IPS DF 19.7 (cell line): ENCODE data around the gene IGSF21.

ENCODE experiments used
- DNase-seq: peaks from one replicate; pipeline ENCODE4 v3.0.0-alpha.2; 2013; ENCODE audit warnings: low read depth, low spot score

IGSF21 gene

GRCh38 chr1:18094096-18094495 lies 13.5 kb upstream of the IGSF21 start:
- DNase-seq = no peak

GRCh38 chr1:18097206-18097605 lies 10.4 kb upstream of the IGSF21 start:
- no peak for DNase-seq

GRCh38 chr1:18099026-18099425 lies 8.6 kb upstream of the IGSF21 start:
- no peak for DNase-seq

DNA sequence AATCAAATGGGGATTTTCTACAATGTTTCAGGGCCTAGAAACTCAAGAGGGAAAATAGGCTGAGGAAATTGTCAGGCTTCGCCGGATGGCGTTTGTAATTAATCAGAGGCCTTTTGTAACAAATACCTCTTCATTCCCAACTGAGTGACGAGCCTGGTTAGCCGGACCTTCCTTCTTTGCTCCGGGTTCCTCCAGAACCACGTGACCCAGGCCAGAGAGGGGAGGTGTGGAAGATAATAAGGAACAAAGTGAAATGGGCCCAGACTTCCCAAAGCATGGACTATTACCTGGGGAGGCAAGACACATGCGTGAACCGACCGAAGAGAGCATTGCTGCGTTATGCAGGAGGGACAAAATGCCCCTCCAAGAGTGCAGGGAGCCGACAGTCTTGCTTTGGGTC lies 7.5 kb upstream of the IGSF21 start:
- no peak for DNase-seq

GRCh38 chr1:18100491-18101063 lies 7.0 kb upstream of the IGSF21 start:
- no peak for DNase-seq

DNA sequence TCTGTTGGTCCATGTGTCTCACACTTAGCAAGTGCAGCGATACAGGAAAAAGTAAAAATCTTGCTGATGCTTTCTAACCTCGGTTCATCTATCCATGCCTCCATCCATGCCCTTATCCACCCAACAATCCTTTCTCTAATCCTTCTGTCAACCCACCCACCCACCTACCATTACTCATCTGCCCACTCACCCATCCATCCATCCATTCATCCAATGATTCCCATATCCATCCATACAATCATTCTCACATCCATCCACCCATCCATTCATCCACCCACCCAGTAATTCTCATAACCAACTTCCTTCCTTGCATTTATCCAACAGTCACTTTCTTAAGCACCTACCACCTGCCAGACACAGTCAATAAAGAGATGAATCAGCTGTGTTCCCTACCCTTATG lies 6.1 kb upstream of the IGSF21 start:
- DNase-seq = no peak

- DNase-seq = no peak
Observed at GRCh38 chr1:18103788-18104421, 3.7 kb upstream of the IGSF21 start.

- no peak for DNase-seq
Observed at GRCh38 chr1:18104546-18105100, 3.0 kb upstream of the IGSF21 start.

- no peak for DNase-seq
Observed at GRCh38 chr1:18105196-18105595, 2.4 kb upstream of the IGSF21 start.

DNA sequence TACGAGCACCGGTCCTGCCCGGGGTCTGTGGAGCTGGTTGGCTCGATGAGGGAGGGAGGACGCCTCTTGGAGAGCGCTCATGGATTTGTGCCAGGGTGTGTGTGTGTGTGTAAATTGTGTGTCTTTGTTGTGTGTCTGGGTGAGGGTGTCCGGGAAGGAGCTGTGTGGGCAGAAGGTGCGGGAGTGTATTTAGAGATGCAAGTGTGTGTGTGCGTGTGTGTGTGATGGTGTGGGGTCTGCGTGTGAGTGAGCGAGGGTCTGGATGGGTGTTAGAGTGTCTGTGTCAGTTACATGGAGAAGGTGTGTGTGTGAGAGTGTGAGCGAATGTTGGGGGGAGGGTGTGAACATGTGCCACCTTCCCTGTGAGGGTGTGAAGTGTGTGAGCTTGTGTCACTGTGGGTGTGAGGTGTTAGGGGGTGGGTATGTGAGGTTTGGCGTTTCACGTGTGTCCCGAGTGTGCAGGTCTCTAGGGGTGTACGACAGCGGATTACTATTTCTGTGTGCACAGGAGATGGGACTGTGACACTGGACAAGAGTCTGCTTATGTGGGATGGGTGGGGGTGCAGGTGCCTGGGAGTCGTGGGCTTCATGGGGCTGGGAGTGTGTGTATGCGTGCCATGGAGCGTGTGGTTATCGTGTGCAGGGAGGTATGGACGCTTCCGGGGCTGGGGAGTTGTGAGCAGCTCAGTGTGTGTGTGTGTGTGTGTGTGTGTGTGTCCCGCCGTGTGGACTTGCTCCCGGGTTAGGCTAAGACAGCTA lies 880 bp downstream of the IGSF21 start:
- no peak for DNase-seq

GRCh38 chr1:18109058-18109755 lies 1.6 kb downstream of the IGSF21 start:
- no peak for DNase-seq

DNA sequence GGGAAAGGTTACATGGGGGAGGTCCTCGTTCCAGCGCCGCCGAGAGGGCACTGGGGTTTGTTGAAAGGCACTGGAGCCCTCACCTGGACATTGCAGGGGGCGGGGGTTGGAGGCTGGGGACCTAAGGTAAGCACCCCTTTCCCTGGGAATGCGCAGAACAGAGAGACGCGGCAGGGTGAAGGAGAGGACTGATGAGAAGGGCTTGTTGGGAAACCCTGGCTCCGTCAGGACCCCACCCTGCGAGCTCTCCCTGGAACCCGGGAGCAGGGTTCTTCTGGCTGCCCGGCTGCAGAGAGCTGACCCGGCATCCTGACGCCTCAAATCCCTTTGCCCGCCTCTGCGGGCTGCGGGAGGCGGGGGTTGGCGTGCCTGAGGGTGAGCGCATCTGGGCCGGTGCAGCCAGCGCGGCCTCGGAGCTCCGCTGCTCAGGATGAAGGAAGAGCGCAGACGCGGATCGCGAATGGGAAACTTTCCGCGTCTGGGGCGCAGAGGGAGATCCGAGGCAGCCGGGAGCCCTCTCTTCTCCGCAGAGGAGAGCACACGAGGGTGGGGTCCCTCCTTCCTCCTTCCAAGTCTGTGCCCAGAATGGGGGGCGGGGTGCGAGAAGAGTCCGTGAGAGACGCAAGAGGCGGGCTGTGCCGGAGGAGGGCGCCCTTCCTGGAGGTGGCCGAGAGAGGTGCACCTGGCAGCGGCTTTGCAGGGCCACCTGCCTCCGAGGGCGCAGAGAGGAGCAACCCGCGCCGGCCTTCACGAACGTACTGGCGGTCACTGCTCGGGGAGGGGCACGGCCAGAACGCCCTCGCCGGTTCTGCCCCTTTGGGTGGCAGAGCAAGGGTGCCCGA lies 2.4 kb downstream of the IGSF21 start:
- no peak for DNase-seq

DNA sequence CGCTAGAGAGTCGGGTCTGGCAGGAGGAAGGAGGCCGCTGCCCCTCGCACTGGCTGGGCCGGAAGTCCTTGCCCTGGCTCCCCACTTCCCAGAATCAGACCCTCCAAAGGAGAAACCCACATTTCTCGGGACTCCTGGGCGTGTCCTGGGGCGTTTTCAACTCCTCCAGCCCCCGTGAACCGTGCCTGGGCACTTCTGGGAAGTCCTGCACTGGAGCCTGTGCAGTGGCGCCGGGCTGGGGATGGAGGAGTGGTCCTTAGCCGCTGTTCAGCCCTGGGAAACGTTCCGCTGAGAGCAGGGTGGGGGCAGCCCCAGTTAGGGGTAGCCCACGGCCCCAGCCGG lies 3.0 kb downstream of the IGSF21 start:
- DNase-seq = no peak

DNA sequence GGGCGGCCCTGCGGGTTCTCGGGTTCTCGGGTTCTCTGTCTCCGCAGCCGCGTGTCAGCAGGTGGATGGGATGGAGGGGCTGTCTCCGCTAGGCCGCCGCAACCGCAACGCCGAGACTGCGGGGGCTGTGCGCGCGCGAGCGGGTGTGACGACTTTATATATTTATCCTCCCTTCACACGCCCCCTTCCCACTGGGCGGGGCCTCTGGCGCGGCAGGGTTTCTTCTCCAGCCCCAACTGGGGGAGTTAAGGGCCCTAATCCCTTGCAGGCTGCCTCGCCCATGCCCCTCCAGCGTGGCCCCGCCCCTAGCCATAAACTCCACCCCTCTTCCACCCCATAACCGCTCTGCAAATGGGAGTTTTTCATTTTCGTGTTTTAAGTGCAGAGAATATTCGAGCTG lies 3.4 kb downstream of the IGSF21 start:
- DNase-seq = no peak

DNA sequence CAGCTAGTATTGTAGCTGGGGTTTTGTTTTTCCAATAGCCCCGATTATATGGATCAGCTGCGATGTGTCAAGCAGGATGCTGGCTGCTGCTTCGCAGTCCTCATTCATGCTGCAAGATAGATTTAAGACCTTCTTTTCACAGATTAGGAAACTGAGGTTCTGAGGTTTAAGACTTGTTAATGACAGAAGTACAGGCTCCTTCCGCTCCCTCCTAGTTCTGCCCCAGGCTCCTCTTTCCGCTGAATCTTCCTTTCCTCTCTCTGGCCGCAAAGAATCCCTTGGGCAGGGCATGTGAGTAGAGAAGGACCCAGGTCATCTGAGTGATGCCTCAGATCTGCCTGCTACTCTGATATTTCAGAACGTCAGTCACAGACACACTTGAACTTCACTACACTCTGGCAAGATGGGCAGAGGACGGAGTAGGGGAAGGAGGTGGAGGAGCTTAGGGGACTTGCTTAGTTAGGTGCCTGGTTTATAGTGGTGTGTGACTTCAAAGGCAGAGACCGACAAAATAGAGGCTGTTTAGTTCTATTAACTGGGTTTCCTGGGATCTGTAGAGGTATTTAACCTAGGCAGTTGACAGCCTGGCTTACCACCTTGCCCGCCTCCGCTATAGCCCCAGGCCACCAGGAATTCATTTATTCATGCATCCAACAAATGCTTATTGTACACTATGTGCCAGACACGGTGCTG lies 4.2 kb downstream of the IGSF21 start:
- no peak for DNase-seq

DNA sequence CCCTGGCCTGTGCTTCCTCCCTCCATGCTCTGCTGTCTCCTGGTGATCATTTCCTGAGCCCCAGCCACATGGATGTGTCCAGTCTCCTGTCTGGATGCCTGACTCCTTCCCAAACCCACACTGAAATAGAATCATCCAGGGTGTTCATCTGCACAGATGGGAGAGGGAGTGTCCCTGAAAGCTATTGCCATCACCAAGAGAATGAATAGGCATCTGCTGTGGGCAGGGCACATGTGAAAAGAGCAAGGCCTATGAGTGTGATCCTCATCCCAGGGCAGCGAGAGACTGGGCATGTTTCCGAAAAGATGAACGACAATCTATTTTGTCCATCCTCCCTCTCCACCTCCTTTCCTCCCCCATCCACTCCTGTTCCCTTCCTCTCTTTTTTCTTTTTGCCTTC lies 5.0 kb downstream of the IGSF21 start:
- DNase-seq = no peak

GRCh38 chr1:18114726-18115410 lies 7.3 kb downstream of the IGSF21 start:
- no peak for DNase-seq

DNA sequence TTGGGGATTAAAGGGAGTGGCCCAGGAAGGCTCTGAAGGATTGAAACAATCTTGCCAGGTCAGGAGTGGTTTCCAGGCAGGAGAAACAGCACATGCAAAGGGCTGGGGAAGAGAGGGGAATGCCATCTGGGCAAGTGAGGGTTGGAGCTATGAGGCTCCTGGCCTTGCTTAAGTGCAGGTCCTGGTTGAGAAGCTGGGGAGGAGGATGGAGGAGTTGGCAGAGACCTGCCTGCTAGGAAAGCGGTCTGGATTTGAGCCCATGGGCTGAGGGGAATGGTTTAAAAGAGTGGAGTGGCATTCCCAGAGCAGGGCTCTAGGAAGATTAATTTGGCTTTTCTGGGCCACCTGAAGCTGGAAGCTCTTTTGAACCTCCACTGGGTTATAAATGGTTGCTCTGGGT lies 9.2 kb downstream of the IGSF21 start:
- no peak for DNase-seq

DNA sequence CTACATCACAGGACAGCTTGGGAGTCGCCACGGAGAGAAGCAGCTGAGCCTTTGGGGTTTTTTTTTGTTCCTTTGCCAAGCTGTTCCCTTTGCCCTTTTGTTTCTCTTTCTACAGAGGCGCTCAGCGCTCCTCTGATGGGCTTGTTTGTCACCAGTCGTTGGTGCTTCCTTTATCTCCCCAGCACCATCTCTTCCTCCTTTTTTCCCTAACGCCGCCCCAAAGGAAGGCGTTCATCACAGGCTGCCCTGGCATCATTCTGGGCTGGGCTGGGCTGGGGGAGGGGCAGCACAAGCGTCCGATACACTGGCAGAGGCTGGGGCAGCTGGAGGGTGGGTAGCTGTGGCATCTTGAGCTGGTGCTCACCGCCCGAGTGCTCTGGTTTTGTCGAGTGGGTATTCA lies 10.5 kb downstream of the IGSF21 start:
- no peak for DNase-seq

DNA sequence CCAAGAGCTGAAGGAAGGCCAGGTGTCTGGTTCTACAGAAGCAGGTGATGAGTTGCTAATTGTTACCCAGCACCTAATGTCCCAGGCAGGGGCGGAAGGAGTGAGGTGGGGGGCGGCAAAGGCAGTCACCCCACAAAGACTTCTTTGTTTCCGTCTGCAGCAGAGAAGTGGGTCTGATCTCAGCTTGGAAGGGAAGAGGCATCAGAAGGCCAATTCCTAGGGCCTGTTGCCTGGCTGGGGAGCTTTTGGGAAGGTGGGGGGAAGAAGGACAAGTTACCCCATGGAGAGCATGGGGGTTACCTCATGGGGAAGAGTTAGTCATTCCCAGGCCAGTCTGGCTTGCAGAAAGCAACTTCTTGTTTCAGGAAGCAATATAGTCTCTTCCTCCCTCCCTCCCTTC lies 10.9 kb downstream of the IGSF21 start:
- no peak for DNase-seq
